WTC11 (cell line): ENCODE data around the gene CAD. TPM values are rescaled to one million over a fixed set of nuclear protein-coding genes. Genes with fewer than 3 reads are reported as not detected.

Source experiments
- ATAC-seq: fragments of 200-7000 bp; cut with Tn5 transposase; 2 replicates; pipeline ENCODE4 v1.10.0; 2021; ENCODE audit warnings: mild to moderate bottlenecking, moderate library complexity
- CTCF ChIA-PET: fragments of 300-600 bp; sonication (Branson Sonifier 250); formaldehyde crosslinking; loops from one replicate; lab custom pipeline; 2021; ENCODE audit warnings: antibody characterized with exemption; lab: Charles Lee
- POLR2A ChIA-PET: fragments of 350-600 bp; sonication (Branson Sonifier 250); formaldehyde crosslinking; loops from one replicate; lab custom pipeline; 2021; ENCODE audit warnings: antibody characterized with exemption; lab: Charles Lee
- DNase-seq: peaks from one replicate; pipeline ENCODE4 v3.0.0; 2021; ENCODE audit warnings: low spot score
- H3K27ac Mint-ChIP-seq: 2 replicates; pipeline ENCODE4 v1.8.0; 2021; ENCODE audit warnings: mixed read lengths
- H3K27me3 Mint-ChIP-seq: 2 replicates; pipeline ENCODE4 v1.8.0; 2021; ENCODE audit warnings: low read depth, mild to moderate bottlenecking, moderate library complexity, mixed read lengths
- H3K36me3 Mint-ChIP-seq: 2 replicates; pipeline ENCODE4 v1.8.0; 2021; ENCODE audit warnings: mixed read lengths
- H3K4me1 Mint-ChIP-seq: 2 replicates; pipeline ENCODE4 v1.8.0; 2022; ENCODE audit warnings: mixed read lengths
- H3K4me3 Mint-ChIP-seq: 2 replicates; pipeline ENCODE4 v1.8.0; 2021; ENCODE audit warnings: mild to moderate bottlenecking, moderate library complexity, mixed read lengths
- H3K9me3 Mint-ChIP-seq: 2 replicates; pipeline ENCODE4 v1.8.0; 2021; ENCODE audit warnings: mixed read lengths
- CBFB ChIP-seq: sonication (generic); formaldehyde crosslinking; IDR thresholded peaks from 2 replicates; pipeline ENCODE4 v1.8.1; 2022; ENCODE audit warnings: mild to moderate bottlenecking, low read depth, missing genetic modification reagents
- EMX1 ChIP-seq: fragments of 250-450 bp; sonication (Bioruptor Pico); IDR thresholded peaks from 2 replicates; pipeline ENCODE4 v1.8.0; 2021; ENCODE audit warnings: mild to moderate bottlenecking
- ESRRA ChIP-seq: sonication (generic); formaldehyde crosslinking; IDR thresholded peaks from 2 replicates; pipeline ENCODE4 v1.8.1; 2022; ENCODE audit warnings: mild to moderate bottlenecking, missing genetic modification reagents, borderline replicate concordance
- ETV6 ChIP-seq: sonication (generic); formaldehyde crosslinking; IDR thresholded peaks from 2 replicates; pipeline ENCODE4 v1.8.1; 2022; ENCODE audit warnings: mild to moderate bottlenecking, missing genetic modification reagents
- HMGXB4 ChIP-seq: sonication (generic); formaldehyde crosslinking; IDR thresholded peaks from 2 replicates; pipeline ENCODE4 v1.8.1; 2023; ENCODE audit warnings: mild to moderate bottlenecking, moderate library complexity, missing genetic modification reagents
- IRF2 ChIP-seq: sonication (generic); formaldehyde crosslinking; IDR thresholded peaks from 2 replicates; pipeline ENCODE4 v1.8.0; 2022; ENCODE audit warnings: low read depth, missing genetic modification reagents, borderline replicate concordance
- KAT7 ChIP-seq: sonication (generic); formaldehyde crosslinking; IDR thresholded peaks from 2 replicates; pipeline ENCODE4 v1.8.1; 2023; ENCODE audit warnings: missing genetic modification reagents, mild to moderate bottlenecking, borderline replicate concordance
- PRDM15 ChIP-seq: sonication (generic); formaldehyde crosslinking; IDR thresholded peaks from 2 replicates; pipeline ENCODE4 v1.8.0; 2022; ENCODE audit warnings: missing genetic modification reagents
- RELA ChIP-seq: sonication (generic); formaldehyde crosslinking; IDR thresholded peaks from 2 replicates; pipeline ENCODE4 v1.8.1; 2022; ENCODE audit warnings: missing genetic modification reagents, mild to moderate bottlenecking, borderline replicate concordance
- SMAD3 ChIP-seq: sonication (generic); formaldehyde crosslinking; IDR thresholded peaks from 2 replicates; pipeline ENCODE4 v1.8.0; 2022; ENCODE audit warnings: missing genetic modification reagents, mild to moderate bottlenecking, borderline replicate concordance
- SOX15 ChIP-seq: fragments of 250-450 bp; sonication (Bioruptor Pico); IDR thresholded peaks from 2 replicates; pipeline ENCODE4 v1.9.0; 2021; ENCODE audit warnings: mild to moderate bottlenecking
- SP1 ChIP-seq: sonication (generic); formaldehyde crosslinking; conservative IDR thresholded peaks from 2 replicates; pipeline ENCODE4 v1.8.1; 2022; ENCODE audit warnings: missing genetic modification reagents
- USF1 ChIP-seq: sonication (generic); formaldehyde crosslinking; IDR thresholded peaks from 2 replicates; pipeline ENCODE4 v1.8.0; 2022; ENCODE audit warnings: mild to moderate bottlenecking, missing genetic modification reagents
- USF2 ChIP-seq: sonication (generic); formaldehyde crosslinking; IDR thresholded peaks from 2 replicates; pipeline ENCODE4 v1.8.1; 2023; ENCODE audit warnings: mild to moderate bottlenecking, missing genetic modification reagents, moderate library complexity
- ZBTB21 ChIP-seq: sonication (generic); formaldehyde crosslinking; IDR thresholded peaks from 2 replicates; pipeline ENCODE4 v1.8.1; 2023; ENCODE audit warnings: mild to moderate bottlenecking, missing genetic modification reagents, borderline replicate concordance
- ZNF138 ChIP-seq: sonication (generic); formaldehyde crosslinking; conservative IDR thresholded peaks from 2 replicates; pipeline ENCODE4 v1.8.1; 2022; ENCODE audit warnings: mild to moderate bottlenecking, moderate library complexity, missing genetic modification reagents
- ZNF232 ChIP-seq: sonication (generic); formaldehyde crosslinking; IDR thresholded peaks from 2 replicates; pipeline ENCODE4 v1.8.0; 2022; ENCODE audit warnings: mild to moderate bottlenecking, missing genetic modification reagents
- ZNF532 ChIP-seq: fragments of 250-450 bp; sonication (Bioruptor Pico); IDR thresholded peaks from 2 replicates; pipeline ENCODE4 v1.9.0; 2021; ENCODE audit warnings: mild to moderate bottlenecking, borderline replicate concordance
- total RNA-seq: library from RNA; stranded (reverse); gene quantifications from 3 replicates; pipeline ENCODE4 v1.2.3, GENCODE V29; 2021

The CAD gene
- total RNA-seq, 1 experiment from 2014 or later: 178 TPM

- TF ChIP-seq SOX15 (CRISPR knock-in tag) (no peak), SMAD3 (CRISPR knock-in tag) (no peak)
These were observed 24.8 kb downstream of the CAD start (continued) for GRCh38 chr2:27241761-27242613.

- Mint-ChIP-seq H3K36me3 (peaks cover 66% of the 10 kb centered on the region), H3K4me1 (no peaks in the 10 kb centered on the region), H3K9me3 (no peaks in the 10 kb centered on the region), H3K4me3 (no peak overlapping the region), H3K27ac (no peak overlapping the region), H3K27me3 (no peaks in the 10 kb centered on the region)
- ATAC-seq (no peak), DNase-seq (no peak)
- CTCF ChIA-PET: interaction anchor here (1.2 to 1.4 kb wide), 2 partner anchors 12 to 59 kb away, joined by 3 to 4 read pairs; no protein-coding TSS in a partner anchor
- POLR2A ChIA-PET: no interaction called here
- no peak for TF ChIP-seq EMX1
- no peak for TF ChIP-seq ZBTB21 (CRISPR knock-in tag)
- TF ChIP-seq, all 79 proteins: peak for 0
These were observed 25.4 kb downstream of the CAD start for GRCh38 chr2:27242614-27242951.

- POLR2A ChIA-PET: no interaction called here
These were observed 26.4 kb downstream of the CAD start for GRCh38 chr2:27243391-27244130.

More at GRCh38 chr2:27243391-27244130, 26.4 kb downstream of the CAD start:
- TF ChIP-seq ZNF232 (CRISPR knock-in tag): no peak
- no peak for TF ChIP-seq ESRRA (CRISPR knock-in tag)
- no peak for TF ChIP-seq IRF2 (CRISPR knock-in tag)
- TF ChIP-seq ZNF138 (CRISPR knock-in tag): no peak
- no peak for TF ChIP-seq RELA (CRISPR knock-in tag)
- no peak for TF ChIP-seq HMGXB4
- TF ChIP-seq KAT7 (CRISPR knock-in tag): no peak
- no peak for TF ChIP-seq SP1 (CRISPR knock-in tag)
- TF ChIP-seq SOX15 (CRISPR knock-in tag): no peak
- no peak for TF ChIP-seq USF1 (CRISPR knock-in tag)
- TF ChIP-seq USF2 (CRISPR knock-in tag): no peak
- TF ChIP-seq ZNF532 (CRISPR knock-in tag): no peak
- no peak for TF ChIP-seq CBFB (CRISPR knock-in tag)
- no peak for TF ChIP-seq EMX1
- TF ChIP-seq PRDM15 (CRISPR knock-in tag): no peak
- TF ChIP-seq ETV6 (CRISPR knock-in tag): no peak
- no peak overlapping the region for H3K4me3 Mint-ChIP-seq
- H3K27me3 Mint-ChIP-seq: no peaks in the 10 kb centered on the region; the same call in 1 of the 2 replicates
- no peaks in the 10 kb centered on the region for H3K4me1 Mint-ChIP-seq
- no peaks in the 10 kb centered on the region for H3K9me3 Mint-ChIP-seq
- ATAC-seq (no peak), DNase-seq (no peak)
- CTCF ChIA-PET: interaction anchor here (1.2 to 1.4 kb wide), 2 partner anchors 13 to 58 kb away, joined by 3 to 4 read pairs; no protein-coding TSS in a partner anchor
- H3K27ac Mint-ChIP-seq: no peak overlapping the region
- H3K36me3 Mint-ChIP-seq: peaks cover 56% of the 10 kb centered on the region
